CD8-positive, alpha-beta memory T cell (primary cell): ENCODE data around the gene FNBP1L. TPM values are rescaled to one million over a fixed set of nuclear protein-coding genes. Genes with fewer than 3 reads are reported as not detected.

ENCODE experiments used
- CTCF ChIA-PET: fragments of 350-600 bp; sonication (Branson Sonifier 250); formaldehyde crosslinking; loops from one replicate; lab custom pipeline; 2021; ENCODE audit warnings: antibody characterized with exemption; lab: Charles Lee
- POLR2A ChIA-PET: fragments of 350-600 bp; sonication (Branson Sonifier 250); formaldehyde crosslinking; loops from one replicate; lab custom pipeline; 2021; ENCODE audit warnings: antibody characterized with exemption; lab: Charles Lee
- DNase-seq, 5 donors: peaks; one replicate each; pipeline versions ENCODE4 v3.0.0 to v3.0.0-alpha.2; 2020 to 2022; ENCODE audit warnings: mixed read lengths in 1 of 5
- H3K27ac ChIP-seq: one replicate; pipeline ENCODE4 v1.7.0; 2013; ENCODE audit warnings: low read depth, mild to moderate bottlenecking, low read length, moderate library complexity
- H3K27me3 ChIP-seq: 2 replicates; pipeline ENCODE4 v1.7.0; 2013; ENCODE audit warnings: low read length, mild to moderate bottlenecking; ENCODE audit not compliant: insufficient read depth, poor library complexity, severe bottlenecking
- H3K36me3 ChIP-seq: 2 replicates; pipeline ENCODE4 v1.7.0; 2013; ENCODE audit warnings: mild to moderate bottlenecking, low read length, moderate library complexity; ENCODE audit not compliant: insufficient read depth
- H3K4me1 ChIP-seq: 2 replicates; pipeline ENCODE4 v1.7.0; 2013; ENCODE audit warnings: mild to moderate bottlenecking, low read length, moderate library complexity; ENCODE audit not compliant: insufficient read depth
- H3K4me3 ChIP-seq: 2 replicates; pipeline ENCODE4 v1.7.0; 2013; ENCODE audit warnings: mild to moderate bottlenecking, low read length
- H3K9me3 ChIP-seq: 2 replicates; pipeline ENCODE4 v1.7.0; 2013; ENCODE audit warnings: mild to moderate bottlenecking, low read length
- H3K27ac Mint-ChIP-seq, 8 donors: one replicate each; pipeline ENCODE4 v1.8.0; 2020 to 2021; ENCODE audit warnings: mixed read lengths in 8 of 8, mild to moderate bottlenecking in 6 of 8, inconsistent platforms in 3 of 8, moderate library complexity in 3 of 8
- H3K27me3 Mint-ChIP-seq, 2 donors: one replicate each; pipeline ENCODE4 v1.8.0; 2020 to 2021; ENCODE audit warnings: mixed read lengths in 2 of 2, mild to moderate bottlenecking in 1 of 2, moderate library complexity in 1 of 2
- H3K36me3 Mint-ChIP-seq, 3 donors: one replicate each; pipeline ENCODE4 v1.8.0; 2020 to 2021; ENCODE audit warnings: mixed read lengths in 3 of 3, inconsistent platforms in 1 of 3, mild to moderate bottlenecking in 1 of 3
- H3K4me1 Mint-ChIP-seq, 3 donors: one replicate each; pipeline ENCODE4 v1.8.0; 2020 to 2021; ENCODE audit warnings: mixed read lengths in 3 of 3, inconsistent platforms in 1 of 3, mild to moderate bottlenecking in 1 of 3
- H3K4me3 Mint-ChIP-seq, 7 donors: one replicate each; pipeline ENCODE4 v1.8.0; 2020 to 2021; ENCODE audit warnings: mixed read lengths in 7 of 7, mild to moderate bottlenecking in 6 of 7, moderate library complexity in 4 of 7, inconsistent platforms in 2 of 7
- H3K9me3 Mint-ChIP-seq, 5 donors: one replicate each; pipeline ENCODE4 v1.8.0; 2020 to 2022; ENCODE audit warnings: mixed read lengths in 5 of 5, mild to moderate bottlenecking in 3 of 5, moderate library complexity in 2 of 5, inconsistent platforms in 1 of 5
- polyA plus RNA-seq: library from polyadenylated mRNA; unstranded; fragments of 300-500 nt; fragmentation: Illumina TruSeq; gene quantifications from one replicate; pipeline ENCODE4 v1.2.3, GENCODE V29; 2021
- total RNA-seq, 2 experiments: library from RNA; stranded (reverse); gene quantifications; one replicate each; pipeline ENCODE4 v1.2.3, GENCODE V29; 2021

The FNBP1L gene
- total and polyA plus RNA-seq, 3 experiments from 2014 or later = 0.17 to 1.1 (median 0.91) TPM

DNA sequence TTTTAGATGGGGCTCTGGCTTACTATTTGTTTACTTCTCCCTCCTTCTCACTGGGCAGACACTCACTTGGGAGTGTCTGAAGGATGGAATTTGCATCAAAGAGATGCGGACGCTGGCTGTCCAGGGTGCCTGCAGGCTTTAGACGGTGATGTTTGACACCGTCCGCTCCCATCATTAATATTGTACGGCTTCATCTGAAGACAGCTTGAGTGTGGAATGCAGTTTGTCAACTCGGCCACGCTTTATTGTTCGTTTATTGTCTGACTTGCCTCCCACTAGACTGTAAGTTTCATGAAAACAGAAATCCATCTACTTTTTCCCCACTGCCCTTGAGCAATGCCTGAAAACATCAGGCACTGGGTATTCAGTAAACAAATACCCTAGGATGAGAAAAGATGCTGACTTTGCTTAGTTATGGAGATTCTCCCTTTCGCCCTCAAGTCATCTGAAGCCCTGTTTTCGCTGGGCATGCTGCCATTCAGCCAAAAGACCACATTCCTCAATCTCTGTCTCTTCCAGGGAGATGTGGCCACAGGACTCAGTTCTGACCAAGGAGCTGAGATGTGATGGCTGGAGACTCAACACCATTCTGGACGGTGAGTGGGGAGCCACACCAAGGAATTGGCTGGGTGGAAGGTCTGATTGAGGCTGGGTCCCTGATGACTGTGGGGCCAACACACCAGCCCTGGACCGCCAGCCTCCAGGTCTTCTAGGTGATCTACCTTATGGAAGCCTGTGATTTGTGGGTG, 146.1 kb downstream of the FNBP1L start:
- Histone ChIP-seq H3K27me3 (no peaks in the 10 kb centered on the region), H3K4me3 (no peak overlapping the region), H3K4me1 (peaks cover 8% of the 10 kb centered on the region), H3K36me3 (no peaks in the 10 kb centered on the region), H3K27ac (no peak overlapping the region), H3K9me3 (no peaks in the 10 kb centered on the region)
- DNase-seq = no peak
- ChIA-PET CTCF (interaction anchor here (1.3 kb wide), 1 partner anchor 8 kb away, joined by 3 read pairs; no protein-coding TSS in a partner anchor), POLR2A (no interaction called here)
- Mint-ChIP-seq H3K36me3 (no peaks in the 10 kb centered on the region), H3K9me3 (no peaks in the 10 kb centered on the region), H3K4me3 (no peak overlapping the region), H3K4me1 (peaks cover 14 to 24% (median 21%) of the 10 kb centered on the region in 3 donors), H3K27ac (peak overlapping the region in 1 of 8 donors; percentile 51), H3K27me3 (peaks cover 0 to 2% of the 10 kb centered on the region in 2 donors)

DNA sequence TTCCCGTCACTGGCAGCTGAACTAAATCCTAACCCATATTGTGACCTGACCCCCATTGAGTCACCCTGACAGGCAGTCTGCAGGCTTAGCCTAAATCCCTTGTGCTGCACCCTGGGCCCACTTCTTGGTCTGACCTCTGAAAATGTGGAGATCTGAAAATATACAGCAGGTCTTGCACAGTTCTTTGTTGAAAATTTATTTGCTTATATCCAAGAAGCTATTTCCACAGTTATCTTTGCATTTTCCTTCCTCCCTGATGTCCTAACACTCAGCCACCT, 146.6 kb downstream of the FNBP1L start:
- Histone ChIP-seq H3K9me3 (no peaks in the 10 kb centered on the region), H3K4me1 (peaks cover 8% of the 10 kb centered on the region), H3K4me3 (no peak overlapping the region), H3K27me3 (no peaks in the 10 kb centered on the region), H3K27ac (no peak overlapping the region), H3K36me3 (no peaks in the 10 kb centered on the region)
- peaks cover 0 to 2% of the 10 kb centered on the region in 2 donors for H3K27me3 Mint-ChIP-seq
- H3K9me3 Mint-ChIP-seq = no peaks in the 10 kb centered on the region
- CTCF ChIA-PET = no interaction called here
- H3K27ac Mint-ChIP-seq = peak overlapping the region in 2 of 8 donors; percentile 51 to 55
- POLR2A ChIA-PET = no interaction called here
- H3K36me3 Mint-ChIP-seq = no peaks in the 10 kb centered on the region
- H3K4me1 Mint-ChIP-seq = peaks cover 14 to 22% (median 21%) of the 10 kb centered on the region in 3 donors
- no peak overlapping the region for H3K4me3 Mint-ChIP-seq
- DNase-seq = no peak

DNA sequence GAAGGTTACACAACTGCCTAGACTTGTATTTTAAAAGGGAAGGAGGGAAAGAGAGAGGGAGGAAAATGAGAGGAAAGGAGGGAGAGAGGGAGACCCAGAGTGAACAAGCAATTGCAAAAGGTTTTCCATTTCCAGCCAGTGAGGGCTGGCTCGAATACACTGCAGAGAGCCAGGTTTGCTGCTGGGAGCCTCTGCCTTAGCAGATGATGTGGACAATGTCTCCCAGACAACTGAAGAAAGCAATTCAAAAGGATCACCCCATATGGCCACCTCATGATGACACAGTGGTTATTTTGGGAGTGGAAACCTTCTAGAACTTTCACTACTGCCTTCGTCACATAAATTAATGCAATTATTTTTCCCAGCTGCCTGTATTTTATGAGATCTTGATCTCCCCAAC, 147.3 kb downstream of the FNBP1L start:
- Mint-ChIP-seq H3K4me3 (no peak overlapping the region), H3K9me3 (no peaks in the 10 kb centered on the region), H3K27me3 (peaks cover 0 to 2% of the 10 kb centered on the region in 2 donors), H3K4me1 (peaks cover 13 to 19% (median 18%) of the 10 kb centered on the region in 3 donors), H3K36me3 (no peaks in the 10 kb centered on the region), H3K27ac (no peak overlapping the region)
- POLR2A ChIA-PET = no interaction called here
- Histone ChIP-seq H3K4me3 (no peak overlapping the region), H3K4me1 (peaks cover 8% of the 10 kb centered on the region), H3K27ac (no peak overlapping the region), H3K27me3 (no peaks in the 10 kb centered on the region), H3K9me3 (no peaks in the 10 kb centered on the region), H3K36me3 (no peaks in the 10 kb centered on the region)
- CTCF ChIA-PET = no interaction called here
- DNase-seq = no peak

DNA sequence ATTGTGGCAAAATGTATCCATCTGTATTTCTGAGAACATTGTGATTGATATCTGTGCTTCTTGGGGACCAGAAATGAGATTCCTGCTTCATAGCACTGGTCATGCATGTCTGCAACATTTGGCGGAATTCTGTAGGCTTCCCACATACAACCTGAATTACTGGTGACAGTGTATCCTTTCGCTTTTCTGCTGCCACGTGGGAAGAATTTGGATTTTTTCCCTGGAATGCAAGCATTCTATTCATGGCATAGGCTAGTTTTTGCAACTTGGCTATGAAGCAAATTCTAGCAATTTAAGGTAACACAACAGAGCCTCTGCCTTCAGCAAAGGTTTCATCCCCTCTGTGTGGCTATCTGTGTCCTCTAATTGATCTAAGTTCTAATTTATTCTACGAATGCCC, 147.8 kb downstream of the FNBP1L start:
- Histone ChIP-seq H3K4me3 (no peak overlapping the region), H3K36me3 (no peaks in the 10 kb centered on the region), H3K27me3 (no peaks in the 10 kb centered on the region), H3K27ac (no peak overlapping the region), H3K9me3 (no peaks in the 10 kb centered on the region), H3K4me1 (peaks cover 8% of the 10 kb centered on the region)
- no peaks in the 10 kb centered on the region for H3K36me3 Mint-ChIP-seq
- CTCF ChIA-PET = no interaction called here
- POLR2A ChIA-PET = no interaction called here
- H3K9me3 Mint-ChIP-seq = no peaks in the 10 kb centered on the region
- H3K4me3 Mint-ChIP-seq = no peak overlapping the region
- H3K27me3 Mint-ChIP-seq = peaks cover 0 to 2% of the 10 kb centered on the region in 2 donors
- DNase-seq = no peak
- peaks cover 11 to 15% (median 14%) of the 10 kb centered on the region in 3 donors for H3K4me1 Mint-ChIP-seq
- H3K27ac Mint-ChIP-seq = no peak overlapping the region

DNA sequence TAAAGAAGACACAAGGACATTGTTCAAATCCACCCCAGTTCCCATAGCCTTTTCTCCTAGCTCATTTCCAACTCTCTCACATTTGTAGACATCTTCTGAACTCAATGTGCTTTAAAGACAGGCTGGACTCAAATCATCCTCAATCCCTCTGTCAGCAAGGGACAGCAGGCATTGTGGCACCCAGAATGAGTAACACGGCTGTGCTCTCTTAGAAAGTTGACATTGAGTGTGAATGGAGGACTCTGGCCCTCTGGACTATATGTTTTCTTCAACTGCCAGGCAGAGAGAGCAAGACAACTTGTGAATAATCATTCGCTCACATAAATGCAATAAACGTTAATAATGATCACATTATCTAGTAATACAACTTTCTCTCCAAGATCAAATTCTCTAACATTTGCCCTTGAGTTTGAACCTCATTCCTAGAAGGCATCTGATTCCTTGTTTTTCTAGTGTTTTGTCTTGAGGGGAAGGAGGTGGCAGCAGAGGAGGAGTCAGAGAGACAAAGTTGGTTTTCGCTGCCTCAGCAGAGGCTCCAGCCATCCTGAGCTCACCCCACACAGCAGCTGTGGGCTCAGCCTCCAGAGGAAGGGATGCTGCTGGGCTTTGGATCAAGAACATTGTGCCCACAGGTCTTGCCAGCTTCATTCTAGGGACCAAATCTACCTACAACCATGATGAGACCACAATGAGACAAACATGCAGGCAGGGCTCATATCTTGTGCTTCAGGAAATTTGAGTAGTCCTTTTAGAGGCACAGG, 148.6 kb downstream of the FNBP1L start:
- Mint-ChIP-seq H3K4me1 (peaks cover 7 to 9% (median 9%) of the 10 kb centered on the region in 3 donors), H3K9me3 (no peaks in the 10 kb centered on the region), H3K4me3 (no peak overlapping the region), H3K27ac (no peak overlapping the region), H3K27me3 (peaks cover 2 to 4% of the 10 kb centered on the region in 2 donors), H3K36me3 (peaks cover 0 to 2% (median 0%) of the 10 kb centered on the region in 3 donors)
- no peaks in the 10 kb centered on the region for H3K27me3 ChIP-seq
- no peaks in the 10 kb centered on the region for H3K9me3 ChIP-seq
- no peak for DNase-seq
- H3K4me3 ChIP-seq = no peak overlapping the region
- peaks cover 5% of the 10 kb centered on the region for H3K4me1 ChIP-seq
- no peak overlapping the region for H3K27ac ChIP-seq
- ChIA-PET CTCF (no interaction called here), POLR2A (no interaction called here)
- no peaks in the 10 kb centered on the region for H3K36me3 ChIP-seq

- no peaks in the 10 kb centered on the region for H3K36me3 ChIP-seq
- no peaks in the 10 kb centered on the region for H3K27me3 ChIP-seq
- H3K9me3 ChIP-seq = no peaks in the 10 kb centered on the region
- POLR2A ChIA-PET = no interaction called here
- Mint-ChIP-seq H3K9me3 (no peaks in the 10 kb centered on the region), H3K27me3 (peaks cover 2 to 9% of the 10 kb centered on the region in 2 donors), H3K4me1 (no peaks in the 10 kb centered on the region), H3K36me3 (peaks cover 0 to 3% (median 0%) of the 10 kb centered on the region in 3 donors), H3K27ac (no peak overlapping the region), H3K4me3 (no peak overlapping the region)
- CTCF ChIA-PET = no interaction called here
- H3K4me1 ChIP-seq = no peaks in the 10 kb centered on the region
- no peak overlapping the region for H3K4me3 ChIP-seq
- no peak overlapping the region for H3K27ac ChIP-seq
- DNase-seq = no peak
These were observed 149.8 kb downstream of the FNBP1L start for GRCh38 chr1:93597709-93598108.

DNA sequence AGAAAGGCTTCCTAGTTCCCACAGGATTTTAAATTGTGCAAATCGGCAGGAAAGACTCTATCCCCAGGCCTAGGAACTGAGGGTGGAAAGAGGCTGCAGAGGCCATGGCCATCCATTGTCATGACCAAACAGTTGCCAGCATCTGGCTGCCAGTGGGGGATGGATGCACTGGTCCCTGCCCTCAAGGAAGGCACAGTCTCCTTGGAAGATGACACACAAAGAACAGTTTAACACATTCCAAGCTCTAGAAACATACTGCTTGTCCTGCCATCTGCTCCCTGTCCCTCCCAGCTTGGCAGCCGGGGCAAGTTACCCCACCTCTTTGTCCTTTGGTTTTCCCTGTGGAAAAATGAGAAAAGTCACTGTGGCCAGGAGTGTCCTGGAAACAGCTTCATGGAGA, 150.5 kb downstream of the FNBP1L start:
- ChIA-PET CTCF (no interaction called here), POLR2A (no interaction called here)
- no peaks in the 10 kb centered on the region for H3K4me1 Mint-ChIP-seq
- H3K27ac ChIP-seq = no peak overlapping the region
- H3K9me3 ChIP-seq = no peaks in the 10 kb centered on the region
- H3K9me3 Mint-ChIP-seq = no peaks in the 10 kb centered on the region
- H3K4me3 ChIP-seq = no peak overlapping the region
- no peak overlapping the region for H3K4me3 Mint-ChIP-seq
- H3K27me3 Mint-ChIP-seq = peaks cover 2 to 9% of the 10 kb centered on the region in 2 donors
- peaks cover 0 to 3% (median 0%) of the 10 kb centered on the region in 3 donors for H3K36me3 Mint-ChIP-seq
- no peak overlapping the region for H3K27ac Mint-ChIP-seq
- DNase-seq = no peak
- H3K4me1 ChIP-seq = no peaks in the 10 kb centered on the region
- peaks cover 3% of the 10 kb centered on the region for H3K27me3 ChIP-seq
- H3K36me3 ChIP-seq = no peaks in the 10 kb centered on the region

DNA sequence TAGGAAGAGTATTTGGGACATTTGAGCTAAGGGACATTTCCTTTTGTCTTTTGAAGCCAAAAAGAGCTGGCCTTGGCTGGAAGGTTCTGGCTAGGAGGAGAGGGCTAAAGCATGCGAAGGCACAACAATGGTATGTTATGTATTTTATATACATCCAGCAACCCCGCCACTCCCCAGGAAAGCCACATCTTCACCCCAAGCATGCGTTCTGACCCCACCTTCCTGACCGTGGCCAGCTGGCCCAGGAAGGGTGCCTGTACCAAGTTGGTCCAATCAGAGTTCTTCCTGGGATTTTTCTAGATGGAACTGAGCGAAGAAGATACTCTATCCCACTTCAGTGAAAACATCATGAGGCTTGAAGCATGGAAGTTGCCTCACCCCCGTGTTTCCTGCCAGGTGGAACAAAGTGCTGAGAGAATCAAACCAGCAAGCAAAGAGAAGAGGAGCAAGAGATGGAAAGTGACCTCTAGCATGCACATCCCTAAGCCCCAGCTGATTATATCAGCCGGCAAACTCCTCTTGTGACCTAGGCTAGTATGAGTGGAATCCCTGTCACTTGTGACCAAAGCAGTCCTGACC, 151.0 kb downstream of the FNBP1L start:
- CTCF ChIA-PET = no interaction called here
- POLR2A ChIA-PET = no interaction called here

More for the DNA sequence above, 151.0 kb downstream of the FNBP1L start:
- H3K36me3 ChIP-seq = no peaks in the 10 kb centered on the region
- Mint-ChIP-seq H3K4me3 (no peak overlapping the region), H3K9me3 (no peaks in the 10 kb centered on the region), H3K4me1 (no peaks in the 10 kb centered on the region), H3K27me3 (peaks cover 0 to 9% of the 10 kb centered on the region in 2 donors), H3K36me3 (peaks cover 0 to 3% (median 0%) of the 10 kb centered on the region in 3 donors), H3K27ac (no peak overlapping the region)
- H3K27me3 ChIP-seq = peaks cover 4% of the 10 kb centered on the region
- H3K27ac ChIP-seq = no peak overlapping the region
- H3K9me3 ChIP-seq = no peaks in the 10 kb centered on the region
- DNase-seq = no peak
- H3K4me3 ChIP-seq = no peak overlapping the region
- no peaks in the 10 kb centered on the region for H3K4me1 ChIP-seq
